Activated naive CD8-positive, alpha-beta T cell treated with anti-CD3 and anti-CD28 coated beads for 36 hours (primary cell): Measurements from ENCODE around the gene NDNF. TPM values are rescaled to one million over a fixed set of nuclear protein-coding genes. Genes with fewer than 3 reads are reported as not detected.

Experiments used
- DNase-seq: peaks from one replicate; pipeline ENCODE4 v3.0.0; 2021
- H3K27ac Mint-ChIP-seq: one replicate; pipeline ENCODE4 v1.8.0; 2022; ENCODE audit warnings: mild to moderate bottlenecking, moderate library complexity, mixed read lengths
- H3K27me3 Mint-ChIP-seq: one replicate; pipeline ENCODE4 v1.8.0; 2022; ENCODE audit warnings: mild to moderate bottlenecking, mixed read lengths
- H3K36me3 Mint-ChIP-seq: one replicate; pipeline ENCODE4 v1.8.0; 2021; ENCODE audit warnings: mild to moderate bottlenecking, mixed read lengths
- H3K4me1 Mint-ChIP-seq: one replicate; pipeline ENCODE4 v1.8.0; 2021; ENCODE audit warnings: mixed read lengths
- H3K4me3 Mint-ChIP-seq: one replicate; pipeline ENCODE4 v1.8.0; 2022; ENCODE audit warnings: mild to moderate bottlenecking, moderate library complexity, mixed read lengths
- H3K9me3 Mint-ChIP-seq: one replicate; pipeline ENCODE4 v1.8.0; 2022; ENCODE audit warnings: mixed read lengths
- total RNA-seq, 2 experiments: library from RNA; stranded (reverse); gene quantifications; one replicate each; pipeline ENCODE4 v1.2.3, GENCODE V29; 2021

Gene NDNF
- total RNA-seq, 2 experiments from 2014 or later = 0.08 TPM; not detected in 1

- H3K36me3 Mint-ChIP-seq = no peaks in the 10 kb centered on the region
- peaks cover 3% of the 10 kb centered on the region for H3K4me1 Mint-ChIP-seq
- H3K27ac Mint-ChIP-seq = no peak overlapping the region
- H3K27me3 Mint-ChIP-seq = peaks cover 10% of the 10 kb centered on the region
- no peak for DNase-seq
- H3K4me3 Mint-ChIP-seq = no peak overlapping the region
- H3K9me3 Mint-ChIP-seq = no peaks in the 10 kb centered on the region
Observed at GRCh38 chr4:121054373-121054772, 18.0 kb downstream of the NDNF start.

- no peak for DNase-seq
- H3K36me3 Mint-ChIP-seq = no peaks in the 10 kb centered on the region
- H3K9me3 Mint-ChIP-seq = no peaks in the 10 kb centered on the region
- H3K27ac Mint-ChIP-seq = no peak overlapping the region
- H3K4me1 Mint-ChIP-seq = peaks cover 3% of the 10 kb centered on the region
- peaks cover 6% of the 10 kb centered on the region for H3K27me3 Mint-ChIP-seq
- no peak overlapping the region for H3K4me3 Mint-ChIP-seq
Observed at GRCh38 chr4:121053601-121054143, 18.7 kb downstream of the NDNF start.

- no peak overlapping the region for H3K27ac Mint-ChIP-seq
- no peaks in the 10 kb centered on the region for H3K9me3 Mint-ChIP-seq
- DNase-seq = no peak
- H3K4me1 Mint-ChIP-seq = peaks cover 3% of the 10 kb centered on the region
- H3K27me3 Mint-ChIP-seq = no peaks in the 10 kb centered on the region
- H3K36me3 Mint-ChIP-seq = no peaks in the 10 kb centered on the region
- H3K4me3 Mint-ChIP-seq = no peak overlapping the region
Observed at GRCh38 chr4:121050300-121050699, 22.0 kb downstream of the NDNF start.

GRCh38 chr4:121049072-121049599, 23.2 kb downstream of the NDNF start:
- DNase-seq = no peak
- H3K36me3 Mint-ChIP-seq = no peaks in the 10 kb centered on the region
- H3K27me3 Mint-ChIP-seq = no peaks in the 10 kb centered on the region
- peaks cover 4% of the 10 kb centered on the region for H3K4me1 Mint-ChIP-seq
- no peak overlapping the region for H3K4me3 Mint-ChIP-seq
- no peak overlapping the region for H3K27ac Mint-ChIP-seq
- H3K9me3 Mint-ChIP-seq = no peaks in the 10 kb centered on the region

GRCh38 chr4:121048165-121048564, 24.2 kb downstream of the NDNF start:
- H3K27ac Mint-ChIP-seq = no peak overlapping the region
- no peak overlapping the region for H3K4me3 Mint-ChIP-seq
- H3K9me3 Mint-ChIP-seq = no peaks in the 10 kb centered on the region
- H3K4me1 Mint-ChIP-seq = peaks cover 9% of the 10 kb centered on the region
- DNase-seq = no peak
- H3K27me3 Mint-ChIP-seq = no peaks in the 10 kb centered on the region
- H3K36me3 Mint-ChIP-seq = no peaks in the 10 kb centered on the region

- H3K36me3 Mint-ChIP-seq = no peaks in the 10 kb centered on the region
- H3K4me1 Mint-ChIP-seq = peaks cover 24% of the 10 kb centered on the region
- peak overlapping the region; percentile 13 for H3K27ac Mint-ChIP-seq
- H3K27me3 Mint-ChIP-seq = no peaks in the 10 kb centered on the region
- peak; percentile 29 for DNase-seq
- peak overlapping the region; percentile 22 for H3K4me3 Mint-ChIP-seq
- H3K9me3 Mint-ChIP-seq = no peaks in the 10 kb centered on the region
Observed at GRCh38 chr4:121041307-121042090, 30.8 kb downstream of the NDNF start.

GRCh38 chr4:121034017-121034416, 38.3 kb downstream of the NDNF start:
- H3K4me1 Mint-ChIP-seq = peaks cover 2% of the 10 kb centered on the region
- no peaks in the 10 kb centered on the region for H3K9me3 Mint-ChIP-seq
- no peak for DNase-seq
- no peaks in the 10 kb centered on the region for H3K27me3 Mint-ChIP-seq
- no peak overlapping the region for H3K4me3 Mint-ChIP-seq
- H3K36me3 Mint-ChIP-seq = no peaks in the 10 kb centered on the region
- H3K27ac Mint-ChIP-seq = no peak overlapping the region

GRCh38 chr4:121030711-121031110, 41.6 kb downstream of the NDNF start:
- Mint-ChIP-seq H3K27ac (no peak overlapping the region), H3K4me3 (no peak overlapping the region), H3K4me1 (no peaks in the 10 kb centered on the region), H3K9me3 (no peaks in the 10 kb centered on the region), H3K36me3 (no peaks in the 10 kb centered on the region), H3K27me3 (no peaks in the 10 kb centered on the region)
- no peak for DNase-seq

GRCh38 chr4:121030131-121030530, 42.2 kb downstream of the NDNF start:
- DNase-seq = no peak
- H3K9me3 Mint-ChIP-seq = no peaks in the 10 kb centered on the region
- no peaks in the 10 kb centered on the region for H3K27me3 Mint-ChIP-seq
- no peaks in the 10 kb centered on the region for H3K36me3 Mint-ChIP-seq
- no peaks in the 10 kb centered on the region for H3K4me1 Mint-ChIP-seq
- no peak overlapping the region for H3K27ac Mint-ChIP-seq
- H3K4me3 Mint-ChIP-seq = no peak overlapping the region

- Mint-ChIP-seq H3K4me3 (no peak overlapping the region), H3K27me3 (no peaks in the 10 kb centered on the region), H3K27ac (no peak overlapping the region), H3K36me3 (no peaks in the 10 kb centered on the region), H3K9me3 (no peaks in the 10 kb centered on the region), H3K4me1 (no peaks in the 10 kb centered on the region)
- no peak for DNase-seq
Observed at GRCh38 chr4:121026034-121026433, 46.3 kb downstream of the NDNF start.

GRCh38 chr4:121025540-121025939, 46.8 kb downstream of the NDNF start:
- H3K27me3 Mint-ChIP-seq = no peaks in the 10 kb centered on the region
- no peak overlapping the region for H3K27ac Mint-ChIP-seq
- DNase-seq = no peak
- H3K9me3 Mint-ChIP-seq = no peaks in the 10 kb centered on the region
- H3K36me3 Mint-ChIP-seq = no peaks in the 10 kb centered on the region
- no peak overlapping the region for H3K4me3 Mint-ChIP-seq
- no peaks in the 10 kb centered on the region for H3K4me1 Mint-ChIP-seq

- Mint-ChIP-seq H3K27ac (no peak overlapping the region), H3K36me3 (no peaks in the 10 kb centered on the region), H3K4me1 (peaks cover 21% of the 10 kb centered on the region), H3K9me3 (no peaks in the 10 kb centered on the region), H3K27me3 (no peaks in the 10 kb centered on the region), H3K4me3 (no peak overlapping the region)
- DNase-seq = no peak
Observed at GRCh38 chr4:121018543-121018942, 53.8 kb downstream of the NDNF start.

GRCh38 chr4:121016611-121017010, 55.7 kb downstream of the NDNF start:
- Mint-ChIP-seq H3K9me3 (no peaks in the 10 kb centered on the region), H3K27ac (no peak overlapping the region), H3K36me3 (no peaks in the 10 kb centered on the region), H3K4me1 (peaks cover 29% of the 10 kb centered on the region), H3K27me3 (no peaks in the 10 kb centered on the region), H3K4me3 (no peak overlapping the region)
- no peak for DNase-seq

GRCh38 chr4:121015421-121015820, 56.9 kb downstream of the NDNF start:
- Mint-ChIP-seq H3K4me1 (peaks cover 38% of the 10 kb centered on the region), H3K36me3 (no peaks in the 10 kb centered on the region), H3K27ac (no peak overlapping the region), H3K4me3 (no peak overlapping the region), H3K27me3 (no peaks in the 10 kb centered on the region), H3K9me3 (no peaks in the 10 kb centered on the region)
- no peak for DNase-seq

GRCh38 chr4:121014544-121014943, 57.8 kb downstream of the NDNF start:
- no peaks in the 10 kb centered on the region for H3K9me3 Mint-ChIP-seq
- H3K27ac Mint-ChIP-seq = no peak overlapping the region
- no peak for DNase-seq
- H3K4me3 Mint-ChIP-seq = no peak overlapping the region
- H3K36me3 Mint-ChIP-seq = no peaks in the 10 kb centered on the region
- peaks cover 47% of the 10 kb centered on the region for H3K4me1 Mint-ChIP-seq
- H3K27me3 Mint-ChIP-seq = no peaks in the 10 kb centered on the region
